HFFc6 (cell line): ENCODE measurements around the gene RSRC1. TPM values are rescaled to one million over a fixed set of nuclear protein-coding genes. Genes with fewer than 3 reads are reported as not detected.

ENCODE experiments used
- DNase-seq: peaks from one replicate; pipeline ENCODE4 v3.0.0-alpha.2; 2018
- H3K27ac Mint-ChIP-seq: 2 replicates; pipeline ENCODE4 v1.8.0; 2020; ENCODE audit warnings: mild to moderate bottlenecking, mixed read lengths
- H3K27me3 Mint-ChIP-seq: 2 replicates; pipeline ENCODE4 v1.8.0; 2021; ENCODE audit warnings: mild to moderate bottlenecking, moderate library complexity, mixed read lengths; ENCODE audit not compliant: insufficient read depth
- H3K36me3 Mint-ChIP-seq: 2 replicates; pipeline ENCODE4 v1.8.0; 2021; ENCODE audit warnings: low read depth, mixed read lengths
- H3K4me1 Mint-ChIP-seq: 2 replicates; pipeline ENCODE4 v1.8.0; 2020; ENCODE audit warnings: low read depth, mixed read lengths
- H3K4me3 Mint-ChIP-seq: 2 replicates; pipeline ENCODE4 v1.8.0; 2020; ENCODE audit warnings: mild to moderate bottlenecking, moderate library complexity, mixed read lengths
- H3K9me3 Mint-ChIP-seq: 2 replicates; pipeline ENCODE4 v1.8.0; 2020; ENCODE audit warnings: mild to moderate bottlenecking, mixed read lengths
- total RNA-seq, 6 experiments: library from RNA; stranded (reverse); fragmentation: NEBNext Ultra II Directional; extraction: Animal tissue kit (Norgen Biotek cat#: 25700); gene quantifications; 2 replicates in 1 of 6; 3 replicates in 5 of 6; pipeline ENCODE4 v1.2.3, GENCODE V29; 2021
- TF ChIP-seq, protein P1 (sequence below): fragments of 200-600 bp; sonication (generic); IDR thresholded peaks from 2 replicates; pipeline ENCODE4 v1.5.0; 2021; ENCODE audit warnings: antibody characterized with exemption, mild to moderate bottlenecking

Gene RSRC1
- total RNA-seq, 6 experiments from 2014 or later: 20.5 to 37.6 (median 33.0) TPM

DNA sequence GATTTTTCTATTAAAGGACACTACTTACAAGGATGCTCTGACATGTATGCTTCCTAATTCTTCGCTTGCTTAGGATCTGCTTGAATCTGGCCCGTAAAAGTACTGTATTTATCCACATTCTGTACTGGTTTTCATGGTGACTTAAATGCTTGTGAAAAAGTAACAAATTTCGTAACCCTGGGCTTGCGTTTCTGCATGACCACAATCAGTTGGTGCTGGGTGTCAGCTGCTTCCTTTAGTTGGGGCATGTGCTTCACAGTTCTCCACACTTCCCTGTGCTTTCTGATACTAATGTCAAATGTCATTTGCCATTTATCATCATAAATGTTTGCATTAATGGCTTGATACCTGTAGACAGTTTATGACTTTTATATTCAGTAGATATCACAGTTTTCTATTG is 242.7 kb downstream of the RSRC1 start:
- TF ChIP-seq, protein P1, sequence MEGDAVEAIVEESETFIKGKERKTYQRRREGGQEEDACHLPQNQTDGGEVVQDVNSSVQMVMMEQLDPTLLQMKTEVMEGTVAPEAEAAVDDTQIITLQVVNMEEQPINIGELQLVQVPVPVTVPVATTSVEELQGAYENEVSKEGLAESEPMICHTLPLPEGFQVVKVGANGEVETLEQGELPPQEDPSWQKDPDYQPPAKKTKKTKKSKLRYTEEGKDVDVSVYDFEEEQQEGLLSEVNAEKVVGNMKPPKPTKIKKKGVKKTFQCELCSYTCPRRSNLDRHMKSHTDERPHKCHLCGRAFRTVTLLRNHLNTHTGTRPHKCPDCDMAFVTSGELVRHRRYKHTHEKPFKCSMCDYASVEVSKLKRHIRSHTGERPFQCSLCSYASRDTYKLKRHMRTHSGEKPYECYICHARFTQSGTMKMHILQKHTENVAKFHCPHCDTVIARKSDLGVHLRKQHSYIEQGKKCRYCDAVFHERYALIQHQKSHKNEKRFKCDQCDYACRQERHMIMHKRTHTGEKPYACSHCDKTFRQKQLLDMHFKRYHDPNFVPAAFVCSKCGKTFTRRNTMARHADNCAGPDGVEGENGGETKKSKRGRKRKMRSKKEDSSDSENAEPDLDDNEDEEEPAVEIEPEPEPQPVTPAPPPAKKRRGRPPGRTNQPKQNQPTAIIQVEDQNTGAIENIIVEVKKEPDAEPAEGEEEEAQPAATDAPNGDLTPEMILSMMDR: no peak
- DNase-seq: no peak
- Mint-ChIP-seq H3K36me3 (no peaks in the 10 kb centered on the region), H3K4me3 (no peak overlapping the region), H3K9me3 (no peaks in the 10 kb centered on the region), H3K27ac (no peak overlapping the region), H3K4me1 (peaks cover 7% of the 10 kb centered on the region), H3K27me3 (no peaks in the 10 kb centered on the region)

DNA sequence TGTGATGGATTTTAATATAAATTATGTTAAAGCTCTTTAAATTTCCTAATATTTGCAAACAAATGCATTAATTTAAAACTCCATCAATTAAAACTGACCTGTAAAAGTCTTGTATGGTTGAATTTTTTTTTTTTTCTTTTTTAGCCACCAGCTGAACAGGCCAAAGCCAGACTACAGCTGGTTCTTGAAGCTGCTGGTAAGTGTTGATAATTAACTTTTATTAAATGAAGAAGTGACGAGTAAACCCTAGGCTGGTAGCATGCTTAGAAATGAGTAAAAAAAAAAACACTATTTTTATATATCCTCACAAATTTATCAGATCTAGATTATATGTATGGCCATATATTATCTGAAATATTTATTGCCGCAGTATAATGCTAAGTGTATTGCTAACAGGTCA is 244.8 kb downstream of the RSRC1 start:
- DNase-seq: no peak
- H3K9me3 Mint-ChIP-seq: no peaks in the 10 kb centered on the region
- no peak overlapping the region for H3K27ac Mint-ChIP-seq
- no peaks in the 10 kb centered on the region for H3K4me1 Mint-ChIP-seq
- no peak overlapping the region for H3K4me3 Mint-ChIP-seq
- TF ChIP-seq, protein P1: no peak
- no peaks in the 10 kb centered on the region for H3K27me3 Mint-ChIP-seq
- 0 out of 2 replicates have a peak, but pooled peaks cover 4% of the 10 kb centered on the region for H3K36me3 Mint-ChIP-seq

DNA sequence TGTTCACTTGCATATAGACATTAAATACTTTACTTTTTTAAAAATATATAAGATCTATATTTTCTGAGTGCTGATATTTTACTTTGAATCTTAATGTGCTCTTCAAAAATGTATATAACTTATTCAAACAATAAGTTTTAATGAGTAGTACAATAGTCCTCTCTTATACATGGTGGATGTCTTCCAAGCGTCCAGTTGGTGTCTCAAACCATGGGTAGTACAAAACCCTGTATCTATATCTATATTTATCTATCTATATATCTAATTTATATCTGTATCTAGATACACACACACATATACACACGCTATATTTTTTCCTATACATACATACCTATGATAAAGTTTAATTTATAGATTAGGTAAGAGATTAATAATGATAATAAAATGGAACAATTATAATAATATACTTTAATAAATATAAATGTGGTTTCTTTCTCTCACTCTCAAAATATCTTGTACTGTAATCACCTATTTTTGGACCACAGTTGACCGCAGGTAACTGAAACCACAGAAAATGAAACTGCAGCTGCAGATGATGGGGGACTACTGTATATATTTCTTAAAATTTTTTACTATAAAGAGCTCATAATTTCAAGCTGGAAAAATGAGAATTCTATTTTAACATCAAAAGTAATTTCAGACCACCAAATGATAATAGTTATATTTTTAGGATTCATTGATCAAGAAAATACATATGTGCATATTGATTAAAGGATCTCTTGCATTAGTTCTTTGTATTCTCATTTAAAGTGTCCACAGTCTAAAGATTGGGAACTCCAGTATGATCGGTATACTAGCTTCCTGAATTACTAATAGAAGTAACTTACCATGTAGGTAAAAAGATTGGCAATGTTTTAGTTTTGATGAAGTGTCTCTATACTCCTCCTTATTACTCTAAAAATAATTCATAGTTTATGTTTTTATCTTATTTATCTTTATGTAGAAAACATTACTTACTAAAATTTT is 246.0 kb downstream of the RSRC1 start:
- H3K4me1 Mint-ChIP-seq: no peaks in the 10 kb centered on the region
- H3K36me3 Mint-ChIP-seq: 0 out of 2 replicates have a peak, but pooled peaks cover 5% of the 10 kb centered on the region
- H3K9me3 Mint-ChIP-seq: no peaks in the 10 kb centered on the region
- no peak for DNase-seq
- TF ChIP-seq, protein P1: no peak
- H3K27me3 Mint-ChIP-seq: no peaks in the 10 kb centered on the region
- no peak overlapping the region for H3K27ac Mint-ChIP-seq
- no peak overlapping the region for H3K4me3 Mint-ChIP-seq

DNA sequence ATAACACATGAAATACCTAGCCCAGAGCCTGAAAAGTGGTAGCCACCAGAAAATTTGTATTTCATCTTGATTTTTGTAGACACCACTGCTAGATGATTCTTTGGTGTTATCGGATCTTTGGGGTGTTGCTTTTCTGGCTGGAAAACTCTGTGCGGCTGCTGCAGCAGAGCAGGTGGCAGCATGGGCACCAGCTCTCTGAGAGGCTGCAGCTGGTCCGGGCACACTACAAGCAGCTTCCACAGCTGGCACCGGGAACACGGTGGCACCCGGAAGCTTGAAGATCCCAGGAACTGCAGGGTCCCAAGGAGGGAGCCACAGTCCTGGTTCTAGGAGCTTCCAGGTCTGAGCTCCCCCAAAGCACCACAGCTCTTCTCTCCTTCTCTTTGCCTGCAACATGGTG is 249.4 kb downstream of the RSRC1 start:
- Mint-ChIP-seq H3K4me1 (no peaks in the 10 kb centered on the region), H3K27ac (no peak overlapping the region), H3K4me3 (no peak overlapping the region), H3K9me3 (no peaks in the 10 kb centered on the region), H3K27me3 (no peaks in the 10 kb centered on the region), H3K36me3 (0 out of 2 replicates have a peak, but pooled peaks cover 5% of the 10 kb centered on the region)
- DNase-seq: no peak
- TF ChIP-seq, protein P1: no peak

DNA sequence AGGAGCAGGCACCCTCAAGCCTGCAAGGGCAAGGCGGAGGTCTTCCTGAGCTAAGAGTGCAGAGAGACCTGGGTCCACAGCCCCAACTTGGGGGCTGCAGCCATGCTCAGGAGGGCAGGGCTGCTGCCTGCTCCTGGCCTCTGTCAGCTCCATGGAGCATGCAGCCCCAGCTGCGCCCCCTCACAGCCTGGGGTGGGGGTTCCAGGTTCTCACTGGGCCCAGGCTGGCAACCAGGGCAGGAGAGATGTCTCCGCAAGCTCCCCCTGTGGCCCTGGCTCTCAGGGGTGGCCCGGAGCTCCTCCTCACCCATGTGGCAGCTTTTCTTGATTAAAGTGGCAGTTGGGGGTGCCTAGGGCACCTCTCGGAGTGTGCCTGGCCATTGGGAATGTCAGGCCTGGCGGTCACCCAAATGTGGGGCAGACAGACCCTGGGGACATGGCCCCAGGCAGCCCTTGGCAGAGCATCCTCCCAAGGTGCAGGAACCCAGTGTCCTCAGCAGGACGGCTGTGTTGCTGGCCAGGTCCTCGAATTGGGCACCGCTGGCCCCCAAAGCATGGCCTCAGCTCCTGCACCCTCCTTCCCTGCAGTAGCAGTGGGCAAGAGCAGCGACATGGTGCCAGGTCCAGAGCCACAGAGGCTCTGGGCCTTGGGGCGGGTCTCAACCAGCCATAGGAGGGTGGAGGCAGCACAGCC is 251.0 kb downstream of the RSRC1 start:
- H3K9me3 Mint-ChIP-seq: peaks cover 1% of the 10 kb centered on the region; the same call in 1 of the 2 replicates
- no peak for DNase-seq
- H3K27me3 Mint-ChIP-seq: no peaks in the 10 kb centered on the region
- H3K4me1 Mint-ChIP-seq: no peaks in the 10 kb centered on the region
- peaks cover 8% of the 10 kb centered on the region for H3K36me3 Mint-ChIP-seq
- no peak overlapping the region for H3K27ac Mint-ChIP-seq
- TF ChIP-seq, protein P1: no peak
- no peak overlapping the region for H3K4me3 Mint-ChIP-seq
